Progenitor cell of endocrine pancreas (in vitro differentiated cells): Measurements from ENCODE around the gene CDH15. TPM values are rescaled to one million over a fixed set of nuclear protein-coding genes. Genes with fewer than 3 reads are reported as not detected.

Source experiments
- DNase-seq: peaks from one replicate; pipeline ENCODE4 v3.0.0; 2021; ENCODE audit warnings: low spot score; ENCODE audit not compliant: unreplicated experiment
- H3K27ac Mint-ChIP-seq: 2 replicates; pipeline ENCODE4 v1.8.0; 2021; ENCODE audit warnings: mild to moderate bottlenecking, moderate library complexity, mixed read lengths
- H3K27me3 Mint-ChIP-seq: 2 replicates; pipeline ENCODE4 v1.8.0; 2021; ENCODE audit warnings: mixed read lengths
- H3K36me3 Mint-ChIP-seq: 2 replicates; pipeline ENCODE4 v1.8.0; 2022; ENCODE audit warnings: mixed read lengths; ENCODE audit not compliant: insufficient read depth
- H3K4me1 Mint-ChIP-seq: 2 replicates; pipeline ENCODE4 v1.8.0; 2021; ENCODE audit warnings: low read depth, mixed read lengths
- H3K4me3 Mint-ChIP-seq: 2 replicates; pipeline ENCODE4 v1.8.0; 2021; ENCODE audit warnings: low read depth, mild to moderate bottlenecking, moderate library complexity, mixed read lengths
- H3K9me3 Mint-ChIP-seq: 2 replicates; pipeline ENCODE4 v1.8.0; 2021; ENCODE audit warnings: low read depth, mixed read lengths
- CTCF ChIP-seq: fragments of 200-600 bp; sonication (generic); IDR thresholded peaks from one replicate; pipeline ENCODE4 v1.5.0; 2021; ENCODE audit warnings: antibody characterized with exemption, mild to moderate bottlenecking; ENCODE audit not compliant: unreplicated experiment
- long read RNA-seq: library from polyadenylated mRNA; unstranded; transcript quantifications from one replicate; pipeline ENCODE4 v2.0.0, GENCODE V29; 2020
- total RNA-seq: library from RNA; stranded (reverse); gene quantifications from 2 replicates; pipeline ENCODE4 v1.2.1, GENCODE V29; 2021

The CDH15 gene, protein sequence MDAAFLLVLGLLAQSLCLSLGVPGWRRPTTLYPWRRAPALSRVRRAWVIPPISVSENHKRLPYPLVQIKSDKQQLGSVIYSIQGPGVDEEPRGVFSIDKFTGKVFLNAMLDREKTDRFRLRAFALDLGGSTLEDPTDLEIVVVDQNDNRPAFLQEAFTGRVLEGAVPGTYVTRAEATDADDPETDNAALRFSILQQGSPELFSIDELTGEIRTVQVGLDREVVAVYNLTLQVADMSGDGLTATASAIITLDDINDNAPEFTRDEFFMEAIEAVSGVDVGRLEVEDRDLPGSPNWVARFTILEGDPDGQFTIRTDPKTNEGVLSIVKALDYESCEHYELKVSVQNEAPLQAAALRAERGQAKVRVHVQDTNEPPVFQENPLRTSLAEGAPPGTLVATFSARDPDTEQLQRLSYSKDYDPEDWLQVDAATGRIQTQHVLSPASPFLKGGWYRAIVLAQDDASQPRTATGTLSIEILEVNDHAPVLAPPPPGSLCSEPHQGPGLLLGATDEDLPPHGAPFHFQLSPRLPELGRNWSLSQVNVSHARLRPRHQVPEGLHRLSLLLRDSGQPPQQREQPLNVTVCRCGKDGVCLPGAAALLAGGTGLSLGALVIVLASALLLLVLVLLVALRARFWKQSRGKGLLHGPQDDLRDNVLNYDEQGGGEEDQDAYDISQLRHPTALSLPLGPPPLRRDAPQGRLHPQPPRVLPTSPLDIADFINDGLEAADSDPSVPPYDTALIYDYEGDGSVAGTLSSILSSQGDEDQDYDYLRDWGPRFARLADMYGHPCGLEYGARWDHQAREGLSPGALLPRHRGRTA
- not detected in 2 replicates for total RNA-seq
- long read RNA-seq: 0 reads

GRCh38 chr16:89171216-89172170, at the start of gene CDH15:
Gene CDH15, plus strand, starts transcription at chr16:89171748. Its CDS starts 84 bp downstream, at chr16:89171832.
- Mint-ChIP-seq H3K27ac (peak within 1 kb of the TSS; percentile 31), H3K36me3 (no peaks in the 10 kb centered on the region)
- TF ChIP-seq CTCF: no peak

GRCh38 chr16:89122322-89122851, 49.2 kb upstream of the CDH15 start:
- H3K4me1 Mint-ChIP-seq: no peaks in the 10 kb centered on the region
- no peak for DNase-seq
- H3K9me3 Mint-ChIP-seq: peaks cover 4% of the 10 kb centered on the region
- H3K4me3 Mint-ChIP-seq: no peak overlapping the region
- H3K36me3 Mint-ChIP-seq: peaks cover 18% of the 10 kb centered on the region
- H3K27ac Mint-ChIP-seq: no peak overlapping the region
- no peak for TF ChIP-seq CTCF
- no peaks in the 10 kb centered on the region for H3K27me3 Mint-ChIP-seq

More at GRCh38 chr16:89171216-89172170, at the start of gene CDH15:
- Mint-ChIP-seq H3K4me3 (peak within 1 kb of the TSS; percentile 59), H3K27me3 (peaks cover 21% of the 10 kb centered on the region), H3K9me3 (no peaks in the 10 kb centered on the region), H3K4me1 (peaks cover 3% of the 10 kb centered on the region)
- DNase-seq: peak; percentile 88

- H3K36me3 Mint-ChIP-seq: peaks cover 17% of the 10 kb centered on the region
- no peaks in the 10 kb centered on the region for H3K27me3 Mint-ChIP-seq
- DNase-seq: no peak
- peaks cover 4% of the 10 kb centered on the region for H3K9me3 Mint-ChIP-seq
- no peaks in the 10 kb centered on the region for H3K4me1 Mint-ChIP-seq
- no peak for TF ChIP-seq CTCF
- no peak overlapping the region for H3K27ac Mint-ChIP-seq
- no peak overlapping the region for H3K4me3 Mint-ChIP-seq
These were observed 48.3 kb upstream of the CDH15 start for GRCh38 chr16:89123001-89123830.

DNA sequence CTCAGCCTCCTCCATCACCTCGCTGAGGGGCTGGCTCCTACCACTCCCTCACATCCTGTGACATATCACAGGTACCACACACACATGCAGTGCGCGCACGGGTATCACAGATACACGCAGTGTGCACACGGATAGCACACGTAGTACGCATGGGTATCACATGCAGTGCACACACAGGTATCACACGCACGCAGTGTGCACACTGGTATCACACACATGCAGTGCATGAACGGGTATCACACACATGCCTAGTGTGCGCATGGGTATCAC, 47.8 kb upstream of the CDH15 start:
- Mint-ChIP-seq H3K27ac (no peak overlapping the region), H3K4me3 (no peak overlapping the region), H3K27me3 (no peaks in the 10 kb centered on the region), H3K36me3 (peaks cover 20% of the 10 kb centered on the region), H3K4me1 (no peaks in the 10 kb centered on the region), H3K9me3 (peaks cover 4% of the 10 kb centered on the region)
- no peak for TF ChIP-seq CTCF
- no peak for DNase-seq
